ENCODE data around the gene NXNL2. TPM values are rescaled to one million over a fixed set of nuclear protein-coding genes. Genes with fewer than 3 reads are reported as not detected.

NXNL2 gene
- total and polyA plus RNA-seq, 4 donors, result 0.09 to 0.14 TPM; not detected in 2

DNA sequence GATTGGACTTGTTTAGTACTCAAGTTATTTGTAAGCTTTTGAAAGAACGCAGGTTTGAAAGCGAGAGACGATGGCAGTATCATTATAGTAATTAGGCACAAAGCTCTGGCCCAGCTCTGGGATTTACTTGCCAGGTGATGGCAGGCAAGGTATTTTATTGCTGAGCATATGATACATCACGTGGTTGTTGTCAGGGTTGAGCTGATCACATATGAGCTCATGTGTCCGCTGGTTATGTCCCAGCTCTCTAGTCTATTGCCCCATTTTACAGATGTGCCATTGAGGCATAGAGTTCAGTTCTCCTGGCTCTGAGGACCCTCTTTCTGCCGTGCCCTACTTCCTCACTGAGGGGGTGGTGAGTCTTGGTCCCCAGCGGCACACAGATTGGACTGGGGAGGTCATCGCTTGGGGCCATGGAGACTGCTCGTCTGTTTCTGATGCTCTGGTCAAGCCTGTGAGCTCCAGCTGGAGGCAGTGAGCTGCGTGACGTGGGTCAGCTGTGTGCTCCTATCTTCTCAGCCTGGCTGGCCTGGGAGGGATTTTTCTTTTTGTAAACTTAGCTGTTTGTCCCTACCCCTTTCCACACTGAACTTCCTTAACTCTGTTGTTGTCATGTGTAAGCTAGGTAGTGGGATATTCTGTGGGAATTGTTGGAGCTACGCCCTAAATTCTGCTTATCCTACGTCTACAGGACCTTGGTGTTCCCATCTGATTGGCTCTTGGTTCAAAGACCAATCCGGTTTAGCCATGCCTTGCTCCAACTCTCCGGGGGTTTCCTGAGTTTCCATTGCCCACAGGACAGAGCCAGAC is 2.2 kb downstream of the NXNL2 start:
- Histone ChIP-seq H3K27ac (ENCODE audit: low read depth in 1 of 2, low read length in 2 of 2) (peak overlapping the region; percentile 49 to 59), H3K27me3 (ENCODE audit: control insufficient read depth in 4 of 4, insufficient read depth in 4 of 4, low read length in 3 of 4) (peaks cover 0 to 7% (median 3%) of the 10 kb centered on the region in 4 donors), H3K4me3 (ENCODE audit: low read depth in 1 of 3, low read length in 3 of 3) (no peak overlapping the region), H3K9ac (ENCODE audit: low read depth in 1 of 2, low read length in 2 of 2) (no peak overlapping the region), H3K4me1 (ENCODE audit: control insufficient read depth in 4 of 4, insufficient read depth in 4 of 4, low read length in 3 of 4) (peaks cover 8 to 16% (median 11%) of the 10 kb centered on the region in 4 donors), H3K9me3 (ENCODE audit: control insufficient read depth in 4 of 4, low read length in 3 of 4) (no peaks in the 10 kb centered on the region), H3K36me3 (ENCODE audit: control insufficient read depth in 4 of 4, insufficient read depth in 3 of 4, low read depth in 1 of 4, low read length in 3 of 4) (peaks cover 0 to 2% (median 0%) of the 10 kb centered on the region in 4 donors)
- 68% methylated on average over 15 of the region's 15 CpGs for WGBS
- no peak for DNase-seq (ENCODE audit: low spot score)
- TF ChIP-seq, protein P1, sequence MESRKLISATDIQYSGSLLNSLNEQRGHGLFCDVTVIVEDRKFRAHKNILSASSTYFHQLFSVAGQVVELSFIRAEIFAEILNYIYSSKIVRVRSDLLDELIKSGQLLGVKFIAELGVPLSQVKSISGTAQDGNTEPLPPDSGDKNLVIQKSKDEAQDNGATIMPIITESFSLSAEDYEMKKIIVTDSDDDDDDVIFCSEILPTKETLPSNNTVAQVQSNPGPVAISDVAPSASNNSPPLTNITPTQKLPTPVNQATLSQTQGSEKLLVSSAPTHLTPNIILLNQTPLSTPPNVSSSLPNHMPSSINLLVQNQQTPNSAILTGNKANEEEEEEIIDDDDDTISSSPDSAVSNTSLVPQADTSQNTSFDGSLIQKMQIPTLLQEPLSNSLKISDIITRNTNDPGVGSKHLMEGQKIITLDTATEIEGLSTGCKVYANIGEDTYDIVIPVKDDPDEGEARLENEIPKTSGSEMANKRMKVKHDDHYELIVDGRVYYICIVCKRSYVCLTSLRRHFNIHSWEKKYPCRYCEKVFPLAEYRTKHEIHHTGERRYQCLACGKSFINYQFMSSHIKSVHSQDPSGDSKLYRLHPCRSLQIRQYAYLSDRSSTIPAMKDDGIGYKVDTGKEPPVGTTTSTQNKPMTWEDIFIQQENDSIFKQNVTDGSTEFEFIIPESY (IDR thresholded peaks at IDR 0.05), result no peak
- TF ChIP-seq FOXA1 (IDR thresholded peaks at IDR 0.05), result no peak

DNA sequence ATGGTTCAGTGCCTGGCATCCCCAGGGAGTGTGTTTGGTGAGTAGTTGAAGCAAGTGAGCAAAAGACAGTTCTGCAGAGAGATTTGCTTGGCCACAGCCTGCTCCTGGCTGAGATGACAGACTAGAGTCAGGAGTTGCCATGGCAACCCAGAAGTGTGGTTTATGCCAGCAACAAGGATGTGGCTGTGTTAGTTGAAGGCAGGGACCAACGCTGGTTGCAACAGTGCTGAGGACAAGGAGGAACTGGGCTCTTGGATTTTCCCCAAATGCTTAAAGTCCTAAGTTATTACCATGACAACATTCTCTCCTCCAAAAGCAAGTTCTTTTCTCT is 2.7 kb downstream of the NXNL2 start:
- peak overlapping the region; percentile 49 to 59 for H3K27ac ChIP-seq (ENCODE audit: low read depth in 1 of 2, low read length in 2 of 2)
- TF ChIP-seq FOXA2 (IDR thresholded peaks at IDR 0.05) (no peak), RXRA (IDR thresholded peaks at IDR 0.05) (no peak), HNF4A (conservative IDR thresholded peaks at IDR 0.05) (no peak), GABPA (IDR thresholded peaks at IDR 0.05 in 1 of 2, conservative IDR thresholded peaks at IDR 0.05 in 1 of 2) (no peak), TAF1 (conservative IDR thresholded peaks at IDR 0.05) (no peak), JUND (IDR thresholded peaks at IDR 0.05) (no peak), FOXA1 (IDR thresholded peaks at IDR 0.05) (no peak), EGR1 (IDR thresholded peaks at IDR 0.05; ENCODE audit: low read depth in 2 of 2) (no peak), SP1 (IDR thresholded peaks at IDR 0.05) (no peak), HNF4G (IDR thresholded peaks at IDR 0.05) (no peak), NR2F2 (IDR thresholded peaks at IDR 0.05) (no peak), YY1 (IDR thresholded peaks at IDR 0.05) (no peak), RAD21 (IDR thresholded peaks at IDR 0.05) (no peak)
- TF ChIP-seq, protein P1 (IDR thresholded peaks at IDR 0.05), result no peak
- TF ChIP-seq, protein P2, sequence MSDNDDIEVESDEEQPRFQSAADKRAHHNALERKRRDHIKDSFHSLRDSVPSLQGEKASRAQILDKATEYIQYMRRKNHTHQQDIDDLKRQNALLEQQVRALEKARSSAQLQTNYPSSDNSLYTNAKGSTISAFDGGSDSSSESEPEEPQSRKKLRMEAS (IDR thresholded peaks at IDR 0.05), result no peak
- TF ChIP-seq, protein P3, sequence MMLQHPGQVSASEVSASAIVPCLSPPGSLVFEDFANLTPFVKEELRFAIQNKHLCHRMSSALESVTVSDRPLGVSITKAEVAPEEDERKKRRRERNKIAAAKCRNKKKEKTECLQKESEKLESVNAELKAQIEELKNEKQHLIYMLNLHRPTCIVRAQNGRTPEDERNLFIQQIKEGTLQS (IDR thresholded peaks at IDR 0.05), result no peak
- TF ChIP-seq, protein P4, sequence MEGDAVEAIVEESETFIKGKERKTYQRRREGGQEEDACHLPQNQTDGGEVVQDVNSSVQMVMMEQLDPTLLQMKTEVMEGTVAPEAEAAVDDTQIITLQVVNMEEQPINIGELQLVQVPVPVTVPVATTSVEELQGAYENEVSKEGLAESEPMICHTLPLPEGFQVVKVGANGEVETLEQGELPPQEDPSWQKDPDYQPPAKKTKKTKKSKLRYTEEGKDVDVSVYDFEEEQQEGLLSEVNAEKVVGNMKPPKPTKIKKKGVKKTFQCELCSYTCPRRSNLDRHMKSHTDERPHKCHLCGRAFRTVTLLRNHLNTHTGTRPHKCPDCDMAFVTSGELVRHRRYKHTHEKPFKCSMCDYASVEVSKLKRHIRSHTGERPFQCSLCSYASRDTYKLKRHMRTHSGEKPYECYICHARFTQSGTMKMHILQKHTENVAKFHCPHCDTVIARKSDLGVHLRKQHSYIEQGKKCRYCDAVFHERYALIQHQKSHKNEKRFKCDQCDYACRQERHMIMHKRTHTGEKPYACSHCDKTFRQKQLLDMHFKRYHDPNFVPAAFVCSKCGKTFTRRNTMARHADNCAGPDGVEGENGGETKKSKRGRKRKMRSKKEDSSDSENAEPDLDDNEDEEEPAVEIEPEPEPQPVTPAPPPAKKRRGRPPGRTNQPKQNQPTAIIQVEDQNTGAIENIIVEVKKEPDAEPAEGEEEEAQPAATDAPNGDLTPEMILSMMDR (IDR thresholded peaks at IDR 0.05; ENCODE audit: low read depth, low read length, missing input control), result no peak
- TF ChIP-seq, protein P5, sequence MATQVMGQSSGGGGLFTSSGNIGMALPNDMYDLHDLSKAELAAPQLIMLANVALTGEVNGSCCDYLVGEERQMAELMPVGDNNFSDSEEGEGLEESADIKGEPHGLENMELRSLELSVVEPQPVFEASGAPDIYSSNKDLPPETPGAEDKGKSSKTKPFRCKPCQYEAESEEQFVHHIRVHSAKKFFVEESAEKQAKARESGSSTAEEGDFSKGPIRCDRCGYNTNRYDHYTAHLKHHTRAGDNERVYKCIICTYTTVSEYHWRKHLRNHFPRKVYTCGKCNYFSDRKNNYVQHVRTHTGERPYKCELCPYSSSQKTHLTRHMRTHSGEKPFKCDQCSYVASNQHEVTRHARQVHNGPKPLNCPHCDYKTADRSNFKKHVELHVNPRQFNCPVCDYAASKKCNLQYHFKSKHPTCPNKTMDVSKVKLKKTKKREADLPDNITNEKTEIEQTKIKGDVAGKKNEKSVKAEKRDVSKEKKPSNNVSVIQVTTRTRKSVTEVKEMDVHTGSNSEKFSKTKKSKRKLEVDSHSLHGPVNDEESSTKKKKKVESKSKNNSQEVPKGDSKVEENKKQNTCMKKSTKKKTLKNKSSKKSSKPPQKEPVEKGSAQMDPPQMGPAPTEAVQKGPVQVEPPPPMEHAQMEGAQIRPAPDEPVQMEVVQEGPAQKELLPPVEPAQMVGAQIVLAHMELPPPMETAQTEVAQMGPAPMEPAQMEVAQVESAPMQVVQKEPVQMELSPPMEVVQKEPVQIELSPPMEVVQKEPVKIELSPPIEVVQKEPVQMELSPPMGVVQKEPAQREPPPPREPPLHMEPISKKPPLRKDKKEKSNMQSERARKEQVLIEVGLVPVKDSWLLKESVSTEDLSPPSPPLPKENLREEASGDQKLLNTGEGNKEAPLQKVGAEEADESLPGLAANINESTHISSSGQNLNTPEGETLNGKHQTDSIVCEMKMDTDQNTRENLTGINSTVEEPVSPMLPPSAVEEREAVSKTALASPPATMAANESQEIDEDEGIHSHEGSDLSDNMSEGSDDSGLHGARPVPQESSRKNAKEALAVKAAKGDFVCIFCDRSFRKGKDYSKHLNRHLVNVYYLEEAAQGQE (IDR thresholded peaks at IDR 0.05), result no peak
- H3K9ac ChIP-seq (ENCODE audit: low read depth in 1 of 2, low read length in 2 of 2), result no peak overlapping the region
- H3K36me3 ChIP-seq (ENCODE audit: control insufficient read depth in 4 of 4, insufficient read depth in 3 of 4, low read depth in 1 of 4, low read length in 3 of 4), result peaks cover 0 to 2% (median 0%) of the 10 kb centered on the region in 4 donors
- peaks cover 5 to 12% (median 9%) of the 10 kb centered on the region in 4 donors for H3K4me1 ChIP-seq (ENCODE audit: control insufficient read depth in 4 of 4, insufficient read depth in 4 of 4, low read length in 3 of 4)
- no peak for DNase-seq (ENCODE audit: low spot score)
- H3K9me3 ChIP-seq (ENCODE audit: control insufficient read depth in 4 of 4, low read length in 3 of 4), result no peaks in the 10 kb centered on the region
- no peak overlapping the region for H3K4me3 ChIP-seq (ENCODE audit: low read depth in 1 of 3, low read length in 3 of 3)
- peaks cover 0 to 7% (median 3%) of the 10 kb centered on the region in 4 donors for H3K27me3 ChIP-seq (ENCODE audit: control insufficient read depth in 4 of 4, insufficient read depth in 4 of 4, low read length in 3 of 4)
- 24% methylated on average over 1 of the region's 1 CpG for WGBS

Data from liver (tissue), 9 donors.